ENCODE results near the gene CFB. TPM values are rescaled to one million over a fixed set of nuclear protein-coding genes. Genes with fewer than 3 reads are reported as not detected.

The CFB gene
- total RNA-seq, 1 experiment from 2014 or later = 0.31 TPM

GRCh38 chr6:31958412-31958740, 12.5 kb downstream of the CFB start:
- H2BK20ac ChIP-seq (ENCODE audit: low read depth, low read length, poor library complexity, severe bottlenecking) = no peak overlapping the region
- H4K5ac ChIP-seq (ENCODE audit: insufficient read length, low read depth, low read length) = no peak overlapping the region
- H2AFZ ChIP-seq (ENCODE audit: low read length) = peak overlapping the region; percentile 27
- H2AK5ac ChIP-seq (ENCODE audit: insufficient read length, low read length) = no peak overlapping the region
- H3K27me3 ChIP-seq (ENCODE audit: insufficient read depth, low read length) = no peaks in the 10 kb centered on the region
- H3K23me2 ChIP-seq (ENCODE audit: insufficient read length, low read depth, low read length, poor library complexity, severe bottlenecking) = peaks cover 10% of the 10 kb centered on the region
- H3K4me1 ChIP-seq (ENCODE audit: insufficient read depth, low read length) = peaks cover 3% of the 10 kb centered on the region; the same call in 1 of the 2 replicates
- Mint-ChIP-seq H3K9me3 (no peaks in the 10 kb centered on the region; a peak in 1 of 5 replicates), H3K4me3 (peak overlapping the region; percentile 95 to 99), H3K4me1 (peaks cover 18% of the 10 kb centered on the region in 2 experiments), H3K27ac (peak overlapping the region; percentile 94 to 99 (median 96); a peak in 6 of 7 replicates), H3K36me3 (ENCODE audit: insufficient read depth in 1 of 3, low read depth in 3 of 3) (peaks cover 37 to 83% (median 70%) of the 10 kb centered on the region in 3 experiments), H3K27me3 (ENCODE audit: low read depth) (no peaks in the 10 kb centered on the region)
- H4K8ac ChIP-seq (replicated peaks; ENCODE audit: insufficient read length, low read depth, low read length) = no peak overlapping the region
- no peak overlapping the region for H3T11ph ChIP-seq (ENCODE audit: low read length)
- H3K23ac ChIP-seq (ENCODE audit: insufficient read length, low read depth, low read length) = no peak overlapping the region
- no peak overlapping the region for H3K27ac ChIP-seq (ENCODE audit: insufficient read length, low read depth, low read length)
- H2BK12ac ChIP-seq (ENCODE audit: insufficient read length, low read depth, low read length) = no peak overlapping the region
- H3K79me2 ChIP-seq (ENCODE audit: insufficient read depth, low read length) = peaks cover 7% of the 10 kb centered on the region
- H3K4ac ChIP-seq (ENCODE audit: low read depth, low read length) = no peak overlapping the region
- peak overlapping the region; percentile 95 for H3K4me2 ChIP-seq (ENCODE audit: insufficient read depth, insufficient read length, low read length)
- H2BK15ac ChIP-seq (ENCODE audit: low read depth, low read length) = no peak overlapping the region
- H3K14ac ChIP-seq (ENCODE audit: insufficient read depth, low read length) = no peak overlapping the region; the same call in 1 of the 2 replicates
- peak overlapping the region; percentile 95 for H3K9ac ChIP-seq (ENCODE audit: extremely low read depth, insufficient read length, low read length)
- peaks cover 3% of the 10 kb centered on the region for H3K79me1 ChIP-seq (ENCODE audit: insufficient read depth, low read depth, low read length, poor library complexity, severe bottlenecking)
- H3K18ac ChIP-seq (ENCODE audit: insufficient read length, low read depth, low read length) = peak overlapping the region; percentile 38
- no peaks in the 10 kb centered on the region for H4K20me1 ChIP-seq (ENCODE audit: control insufficient read depth, insufficient read depth, insufficient read length)
- no peak overlapping the region for H4K91ac ChIP-seq (ENCODE audit: insufficient read length, low read depth, low read length)
- no CpG with 5 or more reads among the region's 11 CpGs for WGBS (ENCODE audit: extremely low coverage, insufficient read length, low lambda C conversion rate)
- DNase-seq = no peak
- H3K56ac ChIP-seq (ENCODE audit: insufficient read length, low read depth, low read length) = peak overlapping the region; percentile 43
- TF ChIP-seq CTCF (conservative IDR thresholded peaks at IDR 0.05) = no peak
- H2BK5ac ChIP-seq (ENCODE audit: insufficient read length, low read length) = no peak overlapping the region
- no peaks in the 10 kb centered on the region for H3K9me3 ChIP-seq (ENCODE audit: control insufficient read depth, low read depth, low read length)
- no peak overlapping the region for H2BK120ac ChIP-seq (ENCODE audit: low read depth, low read length, poor library complexity, severe bottlenecking)
